Adrenal gland (tissue), 12 donors: ENCODE data around the gene UBE3C. TPM values are rescaled to one million over a fixed set of nuclear protein-coding genes. Genes with fewer than 3 reads are reported as not detected.

ENCODE experiments used
- DNase-seq, 7 donors: peaks; one replicate each; pipeline ENCODE4 v3.0.0-alpha.2; 2019 to 2020
- H3K27ac ChIP-seq, 5 donors: fragments of 200-600 bp; sonication (generic) in 4 of 5; 1 replicate in 3 of 5; 2 replicates in 2 of 5; pipeline versions ENCODE4 v1.5.1 to v1.8.0; 2016 to 2020; ENCODE audit warnings: mild to moderate bottlenecking in 1 of 5
- H3K27me3 ChIP-seq: fragments of 200-600 bp; 2 replicates; pipeline ENCODE4 v1.8.0; 2021
- H3K36me3 ChIP-seq, 2 donors: fragments of 200-600 bp; replicated peaks in 1 of 2; 1 replicate in 1 of 2; 2 replicates in 1 of 2; pipeline versions ENCODE4 v1.5.1 to v1.8.0; 2018 to 2022
- H3K4me1 ChIP-seq, 2 donors: fragments of 200-600 bp; replicated peaks in 1 of 2; 1 replicate in 1 of 2; 2 replicates in 1 of 2; pipeline versions ENCODE4 v1.5.1 to v1.8.0; 2018 to 2021
- H3K4me3 ChIP-seq, 4 donors: fragments of 200-600 bp; sonication (generic) in 3 of 4; one replicate each; pipeline ENCODE4 v1.5.1; 2016 to 2018
- H3K9me3 ChIP-seq, 3 donors: fragments of 200-600 bp; sonication (generic) in 1 of 3; replicated peaks in 1 of 3; 1 replicate in 2 of 3; 2 replicates in 1 of 3; pipeline versions ENCODE4 v1.5.1 to v1.8.0; 2016 to 2021
- POLR2A ChIP-seq, 2 donors: fragments of 450-650 bp; IDR thresholded peaks; one replicate each; pipeline ENCODE4 v1.6.1; 2017; ENCODE audit warnings: antibody characterized with exemption in 2 of 2, mild to moderate bottlenecking in 2 of 2, moderate library complexity in 1 of 2
- WGBS, 4 donors: extraction: QIAGEN DNeasy Blood & Tissue Kit in 2 of 4; methylation state at CpG; one replicate each; pipeline versions ENCODE4 v1.1.5 to v1.1.7; 2013 to 2017; 5-methylcytosine and 5-hydroxymethylcytosine counted together
- intact Hi-C, 2 donors: fragments of 100-400 bp; cut with DNase I; formaldehyde crosslinking; loops; one replicate each; pipeline versions ENCODE4 v1.14.1 to v1.15.0; 2022 to 2023
- polyA plus RNA-seq, 3 donors: library from polyadenylated mRNA; stranded (reverse); fragments of 200-250 nt in 2 of 3; fragments of 350-450 nt in 1 of 3; fragmentation: Illumina TruSeq in 1 of 3; extraction: RNeasy Lipid Tissue Mini Kit (QIAGEN cat#74804) in 1 of 3; gene quantifications; one replicate each; pipeline ENCODE4 v1.2.3, GENCODE V29; 2013 to 2014
- total RNA-seq, 9 donors: library from RNA; depleted of rRNA in 4 of 9; stranded (reverse); fragments of >200 nt in 4 of 9; fragments of 120-200 nt in 1 of 9; fragmentation: NEBNext Ultra II Directional in 1 of 9; extraction: Animal tissue kit (Norgen Biotek cat#: 25700) in 1 of 9; gene quantifications; one replicate each; pipeline versions ENCODE4 v1.1.0 to v1.2.4, GENCODE V29; 2013 to 2023
- TF ChIP-seq, protein P1 (sequence below), 6 experiments: fragments of 450-650 bp in 4 of 6; fragments of 200-600 bp in 2 of 6; sonication (generic) in 1 of 6; IDR thresholded peaks; 1 replicate in 5 of 6; 2 replicates in 1 of 6; pipeline versions ENCODE4 v1.5.1 to v1.8.0; 2016 to 2021; ENCODE audit warnings: antibody characterized with exemption in 6 of 6, mild to moderate bottlenecking in 2 of 6, moderate library complexity in 1 of 6
- donor health status: healthy with polysubstance abuse.
- donor health status: Bipolar disorder and iron deficiency.
- donor health status: DM: yes; HTN: yes; CAD: no.
- donor health status: DM: no; HTN: no; CAD: no.
- donor health status: DM: no; HTN: no; CAD: no.
- donor health status: DM: yes; HTN: yes; CAD: no.

The UBE3C gene
- total and polyA plus RNA-seq, 12 donors, result 11.7 to 58.1 (median 46.2) TPM

DNA sequence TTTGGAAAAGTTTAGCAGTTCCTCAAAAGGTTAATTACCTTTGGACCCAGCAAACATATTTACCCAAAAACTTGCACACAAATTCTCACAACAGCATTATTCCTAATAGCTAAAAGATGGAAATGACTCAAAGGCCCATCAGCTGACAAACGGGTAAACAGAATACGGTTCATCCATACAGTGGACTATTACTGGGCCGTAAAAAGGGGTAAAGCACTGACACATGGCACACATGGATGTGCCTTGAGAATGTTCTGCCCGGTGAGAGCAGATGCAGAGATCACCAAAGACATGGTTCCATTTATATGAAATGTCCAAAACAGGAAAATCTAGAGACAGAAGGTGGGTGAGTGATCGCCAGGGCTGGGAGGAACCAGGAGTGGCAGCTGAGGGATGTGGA is 102.9 kb downstream of the UBE3C start:
- 97% methylated on average over 5 of the region's 5 CpGs for WGBS, 4 donors
- peaks cover 0 to 8% of the 10 kb centered on the region in 2 donors for H3K36me3 ChIP-seq
- no peaks in the 10 kb centered on the region for H3K27me3 ChIP-seq

DNA sequence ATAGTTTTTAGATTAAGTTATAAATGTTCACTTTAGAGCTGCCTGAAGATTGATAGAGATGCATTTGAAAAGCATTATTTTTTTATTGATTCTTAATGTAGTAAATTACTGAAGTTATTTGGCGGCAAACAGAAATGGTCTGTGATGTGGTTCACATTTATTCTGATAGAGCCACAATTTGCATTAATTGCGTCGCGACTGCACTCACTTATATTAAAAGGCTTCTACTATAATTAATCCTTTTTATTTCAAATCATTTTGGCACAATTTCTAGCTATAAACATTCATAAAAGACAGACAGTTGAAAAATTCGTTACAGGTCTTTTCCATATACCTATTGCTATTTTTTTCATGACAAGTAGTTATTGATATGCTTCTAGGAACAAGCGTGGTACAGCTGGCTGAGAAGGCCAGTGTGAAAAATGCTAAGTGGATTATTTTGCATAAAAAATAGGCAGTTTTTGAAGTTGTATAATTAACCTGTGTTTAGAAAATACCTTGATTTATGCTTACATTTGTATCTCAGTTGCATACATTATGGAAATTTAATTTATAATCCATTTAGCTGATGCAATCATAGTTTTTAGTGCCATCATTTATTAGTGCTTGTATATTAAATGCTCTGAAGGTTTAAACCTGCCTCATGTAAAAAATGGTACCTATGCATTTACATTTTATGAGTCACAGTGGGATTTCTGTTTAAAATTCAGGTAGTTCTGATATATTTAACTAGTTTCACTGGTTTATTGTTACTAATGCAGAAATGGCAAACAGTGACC is 106.0 kb downstream of the UBE3C start:
- Histone ChIP-seq H3K4me1 (no peaks in the 10 kb centered on the region), H3K9me3 (no peaks in the 10 kb centered on the region), H3K36me3 (peaks cover 0 to 18% of the 10 kb centered on the region in 2 donors), H3K4me3 (no peak overlapping the region), H3K27ac (no peak overlapping the region), H3K27me3 (no peaks in the 10 kb centered on the region)
- 89 to 94% (median 93%) methylated on average over 6 of the region's 6 CpGs for WGBS, 4 donors
- TF ChIP-seq, protein P1, sequence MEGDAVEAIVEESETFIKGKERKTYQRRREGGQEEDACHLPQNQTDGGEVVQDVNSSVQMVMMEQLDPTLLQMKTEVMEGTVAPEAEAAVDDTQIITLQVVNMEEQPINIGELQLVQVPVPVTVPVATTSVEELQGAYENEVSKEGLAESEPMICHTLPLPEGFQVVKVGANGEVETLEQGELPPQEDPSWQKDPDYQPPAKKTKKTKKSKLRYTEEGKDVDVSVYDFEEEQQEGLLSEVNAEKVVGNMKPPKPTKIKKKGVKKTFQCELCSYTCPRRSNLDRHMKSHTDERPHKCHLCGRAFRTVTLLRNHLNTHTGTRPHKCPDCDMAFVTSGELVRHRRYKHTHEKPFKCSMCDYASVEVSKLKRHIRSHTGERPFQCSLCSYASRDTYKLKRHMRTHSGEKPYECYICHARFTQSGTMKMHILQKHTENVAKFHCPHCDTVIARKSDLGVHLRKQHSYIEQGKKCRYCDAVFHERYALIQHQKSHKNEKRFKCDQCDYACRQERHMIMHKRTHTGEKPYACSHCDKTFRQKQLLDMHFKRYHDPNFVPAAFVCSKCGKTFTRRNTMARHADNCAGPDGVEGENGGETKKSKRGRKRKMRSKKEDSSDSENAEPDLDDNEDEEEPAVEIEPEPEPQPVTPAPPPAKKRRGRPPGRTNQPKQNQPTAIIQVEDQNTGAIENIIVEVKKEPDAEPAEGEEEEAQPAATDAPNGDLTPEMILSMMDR (IDR thresholded peaks at IDR 0.05), result no peak
- intact Hi-C loops, result no loop called here
- DNase-seq, result no peak

More for the DNA sequence above, 102.9 kb downstream of the UBE3C start:
- no peak for DNase-seq
- no peaks in the 10 kb centered on the region for H3K4me1 ChIP-seq
- H3K4me3 ChIP-seq, result no peak overlapping the region
- TF ChIP-seq, protein P1 (IDR thresholded peaks at IDR 0.05), result no peak
- no peak for TF ChIP-seq POLR2A (IDR thresholded peaks at IDR 0.05)
- intact Hi-C loops, result no loop called here
- H3K27ac ChIP-seq, result no peak overlapping the region
- H3K9me3 ChIP-seq, result no peaks in the 10 kb centered on the region

DNA sequence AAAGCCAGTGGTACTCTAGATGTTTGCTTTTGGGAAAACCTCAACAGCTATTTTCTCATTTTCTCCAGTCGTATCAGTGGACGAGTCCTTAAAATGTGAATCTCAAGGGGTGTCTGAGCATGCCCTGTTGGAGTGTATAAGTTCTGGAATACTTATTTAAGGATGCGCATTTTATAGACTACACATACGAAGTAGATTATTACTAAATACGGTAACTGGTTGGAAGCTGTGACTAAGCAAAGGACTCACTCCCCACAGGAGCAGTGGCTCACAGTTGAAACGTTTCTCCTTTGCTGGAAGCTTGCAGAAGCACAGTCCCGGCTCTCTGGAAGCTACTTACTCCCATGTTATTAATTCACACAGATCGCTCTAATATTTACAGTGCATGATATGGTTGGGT is 107.3 kb downstream of the UBE3C start:
- no peak for TF ChIP-seq POLR2A (IDR thresholded peaks at IDR 0.05)
- TF ChIP-seq, protein P1 (IDR thresholded peaks at IDR 0.05), result no peak
- no peak overlapping the region for H3K4me3 ChIP-seq
- H3K27ac ChIP-seq, result no peak overlapping the region
- intact Hi-C loops, result no loop called here
- H3K27me3 ChIP-seq, result no peaks in the 10 kb centered on the region
- no peaks in the 10 kb centered on the region for H3K9me3 ChIP-seq
- H3K36me3 ChIP-seq, result peaks cover 0 to 18% of the 10 kb centered on the region in 2 donors
- H3K4me1 ChIP-seq, result no peaks in the 10 kb centered on the region
- 93 to 95% (median 94%) methylated on average over 8 of the region's 8 CpGs for WGBS, 4 donors
- no peak for DNase-seq

DNA sequence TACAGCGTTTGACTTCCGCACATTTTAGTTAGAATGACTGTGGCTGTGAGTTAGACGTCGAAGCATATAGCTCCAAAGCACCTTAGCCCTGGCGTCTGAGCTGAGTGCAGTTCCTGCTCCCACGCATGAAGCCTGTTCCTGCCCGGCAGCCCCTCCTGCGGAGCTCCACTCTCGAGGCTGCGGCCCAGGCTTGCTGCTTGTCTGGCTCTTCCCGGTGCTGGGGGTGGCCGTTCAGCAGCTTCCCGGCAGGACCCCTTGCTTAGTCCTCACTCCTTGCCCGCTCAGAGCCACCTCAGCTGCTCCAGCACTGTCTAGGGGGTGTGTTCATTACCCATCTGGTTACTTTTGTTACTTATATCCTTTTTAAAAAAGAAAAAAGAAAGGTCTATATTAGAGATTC is 109.9 kb downstream of the UBE3C start:
- Histone ChIP-seq H3K27me3 (no peaks in the 10 kb centered on the region), H3K4me3 (no peak overlapping the region), H3K27ac (no peak overlapping the region), H3K4me1 (no peaks in the 10 kb centered on the region), H3K36me3 (peaks cover 0 to 32% of the 10 kb centered on the region in 2 donors), H3K9me3 (no peaks in the 10 kb centered on the region)
- no peak for TF ChIP-seq POLR2A (IDR thresholded peaks at IDR 0.05)
- TF ChIP-seq, protein P1 (IDR thresholded peaks at IDR 0.05), result no peak
- WGBS, 4 donors, result 90 to 97% (median 93%) methylated on average over 14 of the region's 14 CpGs
- intact Hi-C loops, result no loop called here
- no peak for DNase-seq
